Smooth muscle cell (in vitro differentiated cells): ENCODE measurements around the gene RYR3. TPM values are rescaled to one million over a fixed set of nuclear protein-coding genes. Genes with fewer than 3 reads are reported as not detected.

ENCODE experiments used
- DNase-seq: peaks from one replicate; lab custom pipeline; 2025; ENCODE audit not compliant: unreplicated experiment; lab: John Stamatoyannopoulos, UW
- H2AFZ ChIP-seq: fragments of 200-600 bp; sonication (generic); 2 replicates; pipeline ENCODE4 v1.6.0; 2016; ENCODE audit warnings: antibody characterized with exemption, low read depth, mild to moderate bottlenecking
- H3F3A ChIP-seq: fragments of 200-600 bp; sonication (generic); 2 replicates; pipeline ENCODE4 v1.6.0; 2017; ENCODE audit warnings: antibody characterized with exemption, low read depth
- H3K27ac ChIP-seq: fragments of 200-600 bp; sonication (generic); 2 replicates; pipeline ENCODE4 v1.5.1; 2016; ENCODE audit warnings: low read depth, mild to moderate bottlenecking
- H3K27me3 ChIP-seq: fragments of 200-600 bp; sonication (generic); 2 replicates; pipeline ENCODE4 v1.6.1; 2016; ENCODE audit warnings: low read depth, mild to moderate bottlenecking
- H3K36me3 ChIP-seq: fragments of 200-600 bp; sonication (generic); 2 replicates; pipeline ENCODE4 v1.5.1; 2016; ENCODE audit warnings: low read depth
- H3K4me1 ChIP-seq: fragments of 200-600 bp; sonication (generic); 2 replicates; pipeline ENCODE4 v1.5.1; 2016; ENCODE audit warnings: low read depth
- H3K4me2 ChIP-seq: fragments of 200-600 bp; sonication (generic); 2 replicates; pipeline ENCODE4 v1.6.0; 2016; ENCODE audit warnings: mild to moderate bottlenecking
- H3K4me3 ChIP-seq: fragments of 200-600 bp; sonication (generic); 2 replicates; pipeline ENCODE4 v1.5.1; 2016; ENCODE audit warnings: mild to moderate bottlenecking
- H3K79me2 ChIP-seq: fragments of 200-600 bp; sonication (generic); 2 replicates; pipeline ENCODE4 v1.6.0; 2016; ENCODE audit warnings: low read depth, mild to moderate bottlenecking
- H3K9ac ChIP-seq: fragments of 200-600 bp; sonication (generic); 2 replicates; pipeline ENCODE4 v1.6.0; 2016; ENCODE audit warnings: low read depth
- H3K9me3 ChIP-seq: fragments of 200-600 bp; sonication (generic); replicated peaks from 2 replicates; pipeline ENCODE4 v1.5.1; 2016; ENCODE audit warnings: low read depth
- H4K20me1 ChIP-seq: fragments of 200-600 bp; sonication (generic); 2 replicates; pipeline ENCODE4 v1.6.0; 2016; ENCODE audit warnings: low read depth
- CTCF ChIP-seq: fragments of 200-600 bp; sonication (generic); IDR thresholded peaks from 2 replicates; pipeline ENCODE4 v1.5.1; 2017; ENCODE audit warnings: borderline replicate concordance, mild to moderate bottlenecking, antibody characterized with exemption; ENCODE audit not compliant: insufficient read depth, poor library complexity, severe bottlenecking
- WGBS: methylation state at CpG from one replicate; pipeline ENCODE4 v1.1.7; 2016; ENCODE audit warnings: low lambda C conversion rate; 5-methylcytosine and 5-hydroxymethylcytosine counted together
- polyA plus RNA-seq: library from polyadenylated mRNA; unstranded; fragments of >200 nt; fragmentation: Nextera tagmentation; extraction: Ambion mirVana; gene quantifications from 2 replicates; pipeline ENCODE4 v1.2.1, GENCODE V29; 2016
- total RNA-seq: library from RNA; depleted of rRNA; stranded (reverse); fragments of >200 nt; gene quantifications from 2 replicates; pipeline ENCODE4 v1.2.3, GENCODE V29; 2014

The RYR3 gene
- total and polyA plus RNA-seq, 2 experiments from 2014 or later: 0.23 to 6.2 TPM

GRCh38 chr15:33526532-33526931 is 215.8 kb downstream of the RYR3 start:
- H3K27ac ChIP-seq: no peak overlapping the region
- no peak for TF ChIP-seq CTCF
- no peak overlapping the region for H3K4me2 ChIP-seq
- H3K27me3 ChIP-seq: no peaks in the 10 kb centered on the region
- DNase-seq: no peak
- no peaks in the 10 kb centered on the region for H4K20me1 ChIP-seq
- H3K4me3 ChIP-seq: no peak overlapping the region
- H2AFZ ChIP-seq: no peak overlapping the region
- H3K9ac ChIP-seq: no peak overlapping the region
- 85% methylated on average over 3 of the region's 3 CpGs for WGBS
- no peaks in the 10 kb centered on the region for H3F3A ChIP-seq
- H3K79me2 ChIP-seq: no peaks in the 10 kb centered on the region
- no peaks in the 10 kb centered on the region for H3K36me3 ChIP-seq
- H3K4me1 ChIP-seq: no peaks in the 10 kb centered on the region
- no peaks in the 10 kb centered on the region for H3K9me3 ChIP-seq

- no peak overlapping the region for H2AFZ ChIP-seq
- H4K20me1 ChIP-seq: no peaks in the 10 kb centered on the region
- no peaks in the 10 kb centered on the region for H3K4me1 ChIP-seq
- no peak for TF ChIP-seq CTCF
- no peaks in the 10 kb centered on the region for H3F3A ChIP-seq
- no peaks in the 10 kb centered on the region for H3K9me3 ChIP-seq
- WGBS: 83% methylated on average over 4 of the region's 4 CpGs
- no peak overlapping the region for H3K9ac ChIP-seq
- no peaks in the 10 kb centered on the region for H3K79me2 ChIP-seq
- H3K4me2 ChIP-seq: no peak overlapping the region
- no peaks in the 10 kb centered on the region for H3K36me3 ChIP-seq
- H3K27me3 ChIP-seq: no peaks in the 10 kb centered on the region
- no peak for DNase-seq
- no peak overlapping the region for H3K4me3 ChIP-seq
- no peak overlapping the region for H3K27ac ChIP-seq
Observed at GRCh38 chr15:33533197-33533596, 222.4 kb downstream of the RYR3 start.

GRCh38 chr15:33534642-33535041 is 223.9 kb downstream of the RYR3 start:
- no peak for TF ChIP-seq CTCF
- Histone ChIP-seq H3K4me1 (no peaks in the 10 kb centered on the region), H3K79me2 (no peaks in the 10 kb centered on the region), H3F3A (no peaks in the 10 kb centered on the region), H3K27me3 (no peaks in the 10 kb centered on the region), H3K4me3 (no peak overlapping the region), H2AFZ (no peak overlapping the region), H3K9ac (no peak overlapping the region), H3K36me3 (no peaks in the 10 kb centered on the region), H3K4me2 (no peak overlapping the region), H3K27ac (no peak overlapping the region), H3K9me3 (no peaks in the 10 kb centered on the region), H4K20me1 (no peaks in the 10 kb centered on the region)
- 97% methylated on average over 4 of the region's 4 CpGs for WGBS
- no peak for DNase-seq

GRCh38 chr15:33535135-33535534 is 224.4 kb downstream of the RYR3 start:
- Histone ChIP-seq H3K36me3 (no peaks in the 10 kb centered on the region), H3K9ac (no peak overlapping the region), H3K4me1 (no peaks in the 10 kb centered on the region), H3F3A (no peaks in the 10 kb centered on the region), H4K20me1 (no peaks in the 10 kb centered on the region), H3K27me3 (no peaks in the 10 kb centered on the region), H3K27ac (no peak overlapping the region), H3K4me2 (no peak overlapping the region), H3K4me3 (no peak overlapping the region), H3K79me2 (no peaks in the 10 kb centered on the region), H3K9me3 (no peaks in the 10 kb centered on the region), H2AFZ (no peak overlapping the region)
- no peak for DNase-seq
- WGBS: 79% methylated on average over 3 of the region's 3 CpGs
- no peak for TF ChIP-seq CTCF
